Stimulated activated naive B cell treated with anti-CD40 and anti-IgM and Interleukin-4, amounts not matched to agents 10 μg/mL and 1 μg/mL and 100 μg/mL, for 72 hours (primary cell): ENCODE results near the gene FOXE1.
A peak's percentile ranks its signal among the peaks of the same experiment; 100 is the strongest.

Source experiments
- ATAC-seq, 2 donors: fragments of 150-1000 bp; cut with Tn5 transposase; replicated peaks; 2 replicates each; pipeline ENCODE4 v1.10.0; 2021; ENCODE audit warnings: moderate library complexity in 1 of 2
- DNase-seq: peaks from one replicate; pipeline ENCODE4 v3.0.0; 2021
- H3K27ac Mint-ChIP-seq: one replicate; pipeline ENCODE4 v1.8.0; 2022; ENCODE audit warnings: mild to moderate bottlenecking, mixed read lengths
- H3K27me3 Mint-ChIP-seq, 2 donors: one replicate each; pipeline ENCODE4 v1.8.0; 2022; ENCODE audit warnings: mixed read lengths in 2 of 2
- H3K36me3 Mint-ChIP-seq, 2 donors: one replicate each; pipeline ENCODE4 v1.8.0; 2022; ENCODE audit warnings: mixed read lengths in 2 of 2, mild to moderate bottlenecking in 1 of 2
- H3K4me1 Mint-ChIP-seq, 2 donors: one replicate each; pipeline ENCODE4 v1.8.0; 2022; ENCODE audit warnings: mixed read lengths in 2 of 2, mild to moderate bottlenecking in 1 of 2
- H3K4me3 Mint-ChIP-seq, 2 donors: one replicate each; pipeline ENCODE4 v1.8.0; 2022; ENCODE audit warnings: mild to moderate bottlenecking in 2 of 2, mixed read lengths in 2 of 2, moderate library complexity in 1 of 2
- H3K9me3 Mint-ChIP-seq, 2 donors: one replicate each; pipeline ENCODE4 v1.8.0; 2022; ENCODE audit warnings: mixed read lengths in 2 of 2, mild to moderate bottlenecking in 1 of 2

The FOXE1 gene

GRCh38 chr9:97853056-97853843, at the start of gene FOXE1:
Gene FOXE1, plus strand, starts transcription at chr9:97853226. Its CDS starts 689 bp downstream, at chr9:97853915.
- peak within 1 kb of the TSS; percentile 90 for H3K4me3 Mint-ChIP-seq
- H3K27ac Mint-ChIP-seq, result peak within 1 kb of the TSS; percentile 95
- H3K36me3 Mint-ChIP-seq, result peaks cover 3 to 5% of the 10 kb centered on the region in 2 donors
- DNase-seq, result no peak
- H3K9me3 Mint-ChIP-seq, result no peaks in the 10 kb centered on the region
- H3K4me1 Mint-ChIP-seq, result peaks cover 12 to 45% of the 10 kb centered on the region in 2 donors
- ATAC-seq, result peak; percentile 22 to 26
- H3K27me3 Mint-ChIP-seq, result peaks cover 71 to 81% of the 10 kb centered on the region in 2 donors

- Mint-ChIP-seq H3K27me3 (peaks cover 50 to 75% of the 10 kb centered on the region in 2 donors), H3K9me3 (no peaks in the 10 kb centered on the region), H3K4me3 (peak overlapping the region; percentile 71 to 89), H3K27ac (no peak overlapping the region), H3K36me3 (peaks cover 0 to 5% of the 10 kb centered on the region in 2 donors), H3K4me1 (peaks cover 4 to 10% of the 10 kb centered on the region in 2 donors)
- ATAC-seq (no peak), DNase-seq (no peak)
Observed at GRCh38 chr9:97804059-97804365, 49.0 kb upstream of the FOXE1 start.

- DNase-seq, result no peak
- H3K27me3 Mint-ChIP-seq, result peaks cover 47 to 80% of the 10 kb centered on the region in 2 donors
- H3K4me3 Mint-ChIP-seq, result no peak overlapping the region
- peaks cover 4 to 10% of the 10 kb centered on the region in 2 donors for H3K4me1 Mint-ChIP-seq
- H3K27ac Mint-ChIP-seq, result no peak overlapping the region
- ATAC-seq, result no peak
- no peaks in the 10 kb centered on the region for H3K9me3 Mint-ChIP-seq
- H3K36me3 Mint-ChIP-seq, result peaks cover 0 to 5% of the 10 kb centered on the region in 2 donors
Observed at GRCh38 chr9:97806721-97807120, 46.3 kb upstream of the FOXE1 start.

GRCh38 chr9:97807681-97808080, 45.3 kb upstream of the FOXE1 start:
- Mint-ChIP-seq H3K27me3 (peaks cover 45 to 74% of the 10 kb centered on the region in 2 donors), H3K4me1 (peaks cover 4 to 10% of the 10 kb centered on the region in 2 donors)

GRCh38 chr9:97808415-97808814, 44.6 kb upstream of the FOXE1 start:
- DNase-seq, result no peak
- peaks cover 1 to 5% of the 10 kb centered on the region in 2 donors for H3K4me1 Mint-ChIP-seq
- no peak overlapping the region for H3K27ac Mint-ChIP-seq
- ATAC-seq, result no peak
- H3K27me3 Mint-ChIP-seq, result peaks cover 41 to 67% of the 10 kb centered on the region in 2 donors
- H3K9me3 Mint-ChIP-seq, result no peaks in the 10 kb centered on the region
- no peaks in the 10 kb centered on the region for H3K36me3 Mint-ChIP-seq
- no peak overlapping the region for H3K4me3 Mint-ChIP-seq

More at GRCh38 chr9:97807681-97808080, 45.3 kb upstream of the FOXE1 start:
- no peak overlapping the region for H3K27ac Mint-ChIP-seq
- no peak overlapping the region for H3K4me3 Mint-ChIP-seq
- DNase-seq (no peak), ATAC-seq (no peak)
- H3K36me3 Mint-ChIP-seq, result peaks cover 0 to 3% of the 10 kb centered on the region in 2 donors
- no peaks in the 10 kb centered on the region for H3K9me3 Mint-ChIP-seq

- H3K4me3 Mint-ChIP-seq, result no peak overlapping the region
- DNase-seq, result no peak
- no peaks in the 10 kb centered on the region for H3K9me3 Mint-ChIP-seq
- H3K36me3 Mint-ChIP-seq, result no peaks in the 10 kb centered on the region
- peaks cover 1 to 3% of the 10 kb centered on the region in 2 donors for H3K4me1 Mint-ChIP-seq
- no peak for ATAC-seq
- H3K27me3 Mint-ChIP-seq, result peaks cover 39 to 64% of the 10 kb centered on the region in 2 donors
- no peak overlapping the region for H3K27ac Mint-ChIP-seq
Observed at GRCh38 chr9:97808972-97809371, 44.1 kb upstream of the FOXE1 start.

GRCh38 chr9:97809666-97810344, 43.2 kb upstream of the FOXE1 start:
- Mint-ChIP-seq H3K27me3 (peaks cover 34 to 59% of the 10 kb centered on the region in 2 donors), H3K27ac (no peak overlapping the region), H3K4me1 (no peaks in the 10 kb centered on the region), H3K9me3 (no peaks in the 10 kb centered on the region), H3K36me3 (no peaks in the 10 kb centered on the region), H3K4me3 (no peak overlapping the region)
- ATAC-seq (no peak), DNase-seq (no peak)

- Mint-ChIP-seq H3K9me3 (no peaks in the 10 kb centered on the region), H3K4me1 (no peaks in the 10 kb centered on the region), H3K4me3 (no peak overlapping the region), H3K36me3 (no peaks in the 10 kb centered on the region), H3K27me3 (peaks cover 29 to 57% of the 10 kb centered on the region in 2 donors), H3K27ac (no peak overlapping the region)
- no peak for DNase-seq
- ATAC-seq, result no peak
Observed at GRCh38 chr9:97811533-97812246, 41.3 kb upstream of the FOXE1 start.

GRCh38 chr9:97812247-97812543, 40.8 kb upstream of the FOXE1 start:
- H3K36me3 Mint-ChIP-seq, result no peaks in the 10 kb centered on the region
- no peak overlapping the region for H3K27ac Mint-ChIP-seq
- ATAC-seq (no peak), DNase-seq (no peak)
- no peaks in the 10 kb centered on the region for H3K4me1 Mint-ChIP-seq
- peaks cover 27 to 53% of the 10 kb centered on the region in 2 donors for H3K27me3 Mint-ChIP-seq
- no peaks in the 10 kb centered on the region for H3K9me3 Mint-ChIP-seq
- H3K4me3 Mint-ChIP-seq, result no peak overlapping the region

- no peak overlapping the region for H3K27ac Mint-ChIP-seq
- no peaks in the 10 kb centered on the region for H3K4me1 Mint-ChIP-seq
- no peak overlapping the region for H3K4me3 Mint-ChIP-seq
- no peaks in the 10 kb centered on the region for H3K9me3 Mint-ChIP-seq
- no peaks in the 10 kb centered on the region for H3K36me3 Mint-ChIP-seq
- peaks cover 30 to 57% of the 10 kb centered on the region in 2 donors for H3K27me3 Mint-ChIP-seq
- ATAC-seq, result no peak
- DNase-seq, result no peak
Observed at GRCh38 chr9:97813072-97813471, 40.0 kb upstream of the FOXE1 start.

GRCh38 chr9:97819735-97820134, 33.3 kb upstream of the FOXE1 start:
- Mint-ChIP-seq H3K27ac (no peak overlapping the region), H3K9me3 (peaks cover 4 to 6% of the 10 kb centered on the region in 2 donors), H3K4me3 (no peak overlapping the region), H3K36me3 (peaks cover 0 to 12% of the 10 kb centered on the region in 2 donors), H3K27me3 (peaks cover 40 to 58% of the 10 kb centered on the region in 2 donors), H3K4me1 (no peaks in the 10 kb centered on the region)
- ATAC-seq (no peak), DNase-seq (no peak)

- H3K27me3 Mint-ChIP-seq, result peaks cover 45 to 59% of the 10 kb centered on the region in 2 donors
Observed at GRCh38 chr9:97820373-97820772, 32.7 kb upstream of the FOXE1 start.

GRCh38 chr9:97830884-97831829, 21.9 kb upstream of the FOXE1 start:
- Mint-ChIP-seq H3K4me3 (no peak overlapping the region), H3K4me1 (peaks cover 3 to 10% of the 10 kb centered on the region in 2 donors), H3K27ac (peak overlapping the region; percentile 44), H3K27me3 (peaks cover 33 to 53% of the 10 kb centered on the region in 2 donors), H3K36me3 (no peaks in the 10 kb centered on the region), H3K9me3 (peaks cover 2 to 3% of the 10 kb centered on the region in 2 donors)
- DNase-seq, result no peak
- ATAC-seq, result no peak

More at GRCh38 chr9:97820373-97820772, 32.7 kb upstream of the FOXE1 start:
- ATAC-seq (no peak), DNase-seq (no peak)
- peaks cover 0 to 12% of the 10 kb centered on the region in 2 donors for H3K36me3 Mint-ChIP-seq
- no peak overlapping the region for H3K27ac Mint-ChIP-seq
- H3K9me3 Mint-ChIP-seq, result peaks cover 4 to 6% of the 10 kb centered on the region in 2 donors
- H3K4me1 Mint-ChIP-seq, result no peaks in the 10 kb centered on the region
- no peak overlapping the region for H3K4me3 Mint-ChIP-seq
